Mesendoderm (in vitro differentiated cells): ENCODE results near the gene HID1.

Source experiments
- DNase-seq: peaks from one replicate; pipeline ENCODE4 v3.0.0; 2013
- H2AK5ac ChIP-seq: 2 replicates; pipeline ENCODE4 v1.6.1; 2013; ENCODE audit warnings: low read length, inconsistent platforms
- H2BK120ac ChIP-seq: 2 replicates; pipeline ENCODE4 v1.6.1; 2013; ENCODE audit warnings: low read depth, mild to moderate bottlenecking, low read length, moderate library complexity, mixed read lengths
- H2BK15ac ChIP-seq: replicated peaks from 2 replicates; pipeline ENCODE4 v1.6.1; 2013; ENCODE audit warnings: low read depth, mild to moderate bottlenecking, moderate library complexity
- H2BK5ac ChIP-seq: 2 replicates; pipeline ENCODE4 v1.6.1; 2013; ENCODE audit warnings: low read length, inconsistent platforms
- H3K18ac ChIP-seq: 2 replicates; pipeline ENCODE4 v1.6.1; 2013; ENCODE audit warnings: mild to moderate bottlenecking, low read length, mixed read lengths
- H3K23ac ChIP-seq: one replicate; pipeline ENCODE4 v1.6.1; 2013; ENCODE audit warnings: low read length
- H3K27ac ChIP-seq: 2 replicates; pipeline ENCODE4 v1.5.1; 2013; ENCODE audit warnings: low read depth, mild to moderate bottlenecking, inconsistent platforms, low read length, moderate library complexity
- H3K27me3 ChIP-seq: 2 replicates; pipeline ENCODE4 v1.6.1; 2013; ENCODE audit warnings: low read length, control low read depth, mild to moderate bottlenecking, inconsistent platforms; ENCODE audit not compliant: insufficient read depth, poor library complexity
- H3K36me3 ChIP-seq: 2 replicates; pipeline ENCODE4 v1.6.1; 2013; ENCODE audit warnings: low read length, inconsistent platforms; ENCODE audit not compliant: control insufficient read depth, insufficient read depth
- H3K4ac ChIP-seq: one replicate; pipeline ENCODE4 v1.6.1; 2013; ENCODE audit warnings: low read depth, mild to moderate bottlenecking, low read length, moderate library complexity
- H3K4me1 ChIP-seq: 2 replicates; pipeline ENCODE4 v1.6.1; 2013; ENCODE audit warnings: low read depth, low read length, inconsistent platforms; ENCODE audit not compliant: control insufficient read depth
- H3K4me2 ChIP-seq: 2 replicates; pipeline ENCODE4 v1.6.1; 2013; ENCODE audit warnings: low read length
- H3K4me3 ChIP-seq: 2 replicates; pipeline ENCODE4 v1.5.1; 2013; ENCODE audit warnings: mild to moderate bottlenecking, low read length
- H3K56ac ChIP-seq: one replicate; pipeline ENCODE4 v1.6.1; 2013; ENCODE audit warnings: low read length
- H3K79me1 ChIP-seq: 2 replicates; pipeline ENCODE4 v1.6.1; 2013; ENCODE audit warnings: low read length, inconsistent platforms
- H3K79me2 ChIP-seq: 2 replicates; pipeline ENCODE4 v1.6.1; 2013; ENCODE audit warnings: mild to moderate bottlenecking, low read length; ENCODE audit not compliant: control insufficient read depth, insufficient read depth
- H3K9ac ChIP-seq: 2 replicates; pipeline ENCODE4 v1.6.1; 2013; ENCODE audit warnings: low read length, inconsistent platforms
- H4K5ac ChIP-seq: one replicate; pipeline ENCODE4 v1.6.1; 2013; ENCODE audit warnings: low read length
- H4K8ac ChIP-seq: one replicate; pipeline ENCODE4 v1.6.1; 2013; ENCODE audit warnings: low read depth, mild to moderate bottlenecking, control low read depth, low read length, moderate library complexity
- WGBS: extraction: QIAGEN DNeasy Blood & Tissue Kit; methylation state at CpG from one replicate; pipeline ENCODE4 v1.1.7; 2013; ENCODE audit warnings: low lambda C conversion rate, missing lambda C conversion rate; ENCODE audit not compliant: insufficient coverage; ENCODE audit errors: extremely low coverage; 5-methylcytosine and 5-hydroxymethylcytosine counted together

HID1 gene

DNA sequence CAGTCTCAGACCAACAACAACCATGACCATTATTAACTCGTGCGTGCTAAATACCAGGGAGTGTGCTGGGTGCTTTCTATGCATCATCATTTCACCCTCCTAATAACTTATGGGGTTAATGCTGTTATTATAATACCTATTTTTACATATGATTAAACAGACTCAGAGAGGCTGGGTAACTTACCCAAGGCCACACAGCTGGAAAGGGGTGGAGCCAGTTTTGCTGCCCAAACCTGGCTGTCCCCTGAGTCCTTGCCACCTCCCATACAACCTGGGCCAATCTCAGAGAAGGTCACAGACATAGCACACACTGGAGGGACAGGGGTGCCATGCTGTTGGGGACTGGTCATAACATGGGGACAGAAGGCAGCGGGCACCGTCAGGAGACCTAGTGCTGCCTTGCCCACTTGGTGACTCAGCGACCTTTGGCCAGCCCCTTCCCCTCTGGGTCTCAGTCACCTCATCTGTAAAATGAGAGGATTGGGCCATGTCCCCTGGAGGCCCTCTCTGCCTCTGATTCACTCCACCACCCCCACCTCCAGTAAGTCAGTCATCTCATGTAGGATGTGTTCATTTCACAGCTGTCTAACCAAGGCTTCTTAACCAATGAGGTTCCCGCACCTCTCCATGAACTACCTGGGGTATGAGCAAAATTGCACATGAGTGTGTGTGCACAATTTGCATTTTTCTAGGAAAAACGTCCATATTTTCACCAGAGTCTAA lies 67.7 kb downstream of the HID1 start:
- H2AK5ac ChIP-seq, result no peak overlapping the region
- H3K18ac ChIP-seq, result no peak overlapping the region
- H3K27me3 ChIP-seq, result no peaks in the 10 kb centered on the region
- no CpG with 5 or more reads among the region's 7 CpGs for WGBS
- no peak overlapping the region for H3K56ac ChIP-seq
- no peaks in the 10 kb centered on the region for H3K36me3 ChIP-seq
- no peak overlapping the region for H4K8ac ChIP-seq
- no peaks in the 10 kb centered on the region for H3K79me2 ChIP-seq
- no peak overlapping the region for H3K9ac ChIP-seq
- no peaks in the 10 kb centered on the region for H3K79me1 ChIP-seq
- no peak overlapping the region for H2BK5ac ChIP-seq
- no peaks in the 10 kb centered on the region for H3K4me1 ChIP-seq
- no peak overlapping the region for H3K4me2 ChIP-seq
- H2BK120ac ChIP-seq, result no peak overlapping the region
- no peak overlapping the region for H3K4me3 ChIP-seq
- H3K27ac ChIP-seq, result no peak overlapping the region
- H4K5ac ChIP-seq, result no peak overlapping the region
- DNase-seq, result no peak
- H2BK15ac ChIP-seq, result no peak overlapping the region
- H3K23ac ChIP-seq, result no peak overlapping the region
- H3K4ac ChIP-seq, result no peak overlapping the region

DNA sequence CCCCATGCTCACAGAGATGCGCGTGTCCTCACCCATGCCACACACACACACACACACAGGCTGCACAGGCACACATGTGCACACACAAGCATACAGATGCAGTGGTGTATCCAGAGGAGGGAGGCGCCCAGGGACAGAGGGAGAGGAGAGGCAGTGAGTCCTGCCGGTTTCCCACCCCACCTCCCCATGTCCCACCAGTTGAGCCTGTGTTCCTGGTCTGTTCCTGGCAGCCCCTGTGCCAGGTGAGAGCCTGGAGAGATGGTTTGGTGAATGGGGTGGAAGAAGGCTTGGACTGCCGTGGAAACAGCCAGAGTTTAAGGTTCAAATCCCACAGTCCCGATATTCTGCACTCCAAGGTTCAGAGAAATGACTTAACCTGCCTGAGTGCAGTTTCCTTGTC lies 68.9 kb downstream of the HID1 start:
- H3K4me1 ChIP-seq, result no peaks in the 10 kb centered on the region
- H2BK15ac ChIP-seq, result no peak overlapping the region
- no peaks in the 10 kb centered on the region for H3K79me2 ChIP-seq
- H3K4me2 ChIP-seq, result no peak overlapping the region
- H3K9ac ChIP-seq, result no peak overlapping the region
- WGBS, result no CpG with 5 or more reads among the region's 6 CpGs
- no peak overlapping the region for H3K18ac ChIP-seq
- no peak overlapping the region for H4K5ac ChIP-seq
- no peak overlapping the region for H3K23ac ChIP-seq
- no peak overlapping the region for H3K4me3 ChIP-seq
- no peak overlapping the region for H3K56ac ChIP-seq
- no peaks in the 10 kb centered on the region for H3K79me1 ChIP-seq
- no peaks in the 10 kb centered on the region for H3K36me3 ChIP-seq
- H4K8ac ChIP-seq, result no peak overlapping the region
- no peak overlapping the region for H2BK5ac ChIP-seq
- H2BK120ac ChIP-seq, result no peak overlapping the region
- no peak overlapping the region for H2AK5ac ChIP-seq
- DNase-seq, result no peak
- no peak overlapping the region for H3K27ac ChIP-seq
- H3K27me3 ChIP-seq, result no peaks in the 10 kb centered on the region
- no peak overlapping the region for H3K4ac ChIP-seq

DNA sequence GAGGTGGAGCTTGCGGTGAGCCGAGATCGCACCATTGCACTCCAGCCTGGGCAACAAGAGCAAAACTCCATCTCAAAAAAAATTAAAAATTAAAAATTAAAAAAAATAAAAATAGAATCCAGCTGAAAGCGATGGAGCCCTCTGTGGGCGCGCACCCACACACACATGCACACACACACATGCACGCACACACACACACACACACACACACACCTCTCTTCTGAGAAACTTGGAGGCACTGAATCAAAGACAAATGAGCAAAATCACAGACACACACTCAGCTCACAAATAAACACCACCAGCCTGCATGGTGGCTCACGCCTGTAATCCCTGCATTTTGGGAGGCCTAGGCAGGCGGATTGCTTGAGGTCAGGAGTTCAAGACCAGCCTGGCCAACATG lies 69.5 kb downstream of the HID1 start:
- Histone ChIP-seq H2BK15ac (no peak overlapping the region), H3K9ac (no peak overlapping the region), H3K36me3 (no peaks in the 10 kb centered on the region), H4K5ac (no peak overlapping the region), H2BK120ac (no peak overlapping the region), H3K4ac (no peak overlapping the region), H3K4me3 (no peak overlapping the region), H2BK5ac (no peak overlapping the region), H3K56ac (no peak overlapping the region), H3K27ac (no peak overlapping the region), H3K18ac (no peak overlapping the region), H3K79me2 (no peaks in the 10 kb centered on the region), H3K23ac (no peak overlapping the region), H3K4me1 (no peaks in the 10 kb centered on the region), H3K4me2 (no peak overlapping the region), H4K8ac (no peak overlapping the region), H3K79me1 (no peaks in the 10 kb centered on the region), H2AK5ac (no peak overlapping the region), H3K27me3 (no peaks in the 10 kb centered on the region)
- no CpG with 5 or more reads among the region's 9 CpGs for WGBS
- no peak for DNase-seq

DNA sequence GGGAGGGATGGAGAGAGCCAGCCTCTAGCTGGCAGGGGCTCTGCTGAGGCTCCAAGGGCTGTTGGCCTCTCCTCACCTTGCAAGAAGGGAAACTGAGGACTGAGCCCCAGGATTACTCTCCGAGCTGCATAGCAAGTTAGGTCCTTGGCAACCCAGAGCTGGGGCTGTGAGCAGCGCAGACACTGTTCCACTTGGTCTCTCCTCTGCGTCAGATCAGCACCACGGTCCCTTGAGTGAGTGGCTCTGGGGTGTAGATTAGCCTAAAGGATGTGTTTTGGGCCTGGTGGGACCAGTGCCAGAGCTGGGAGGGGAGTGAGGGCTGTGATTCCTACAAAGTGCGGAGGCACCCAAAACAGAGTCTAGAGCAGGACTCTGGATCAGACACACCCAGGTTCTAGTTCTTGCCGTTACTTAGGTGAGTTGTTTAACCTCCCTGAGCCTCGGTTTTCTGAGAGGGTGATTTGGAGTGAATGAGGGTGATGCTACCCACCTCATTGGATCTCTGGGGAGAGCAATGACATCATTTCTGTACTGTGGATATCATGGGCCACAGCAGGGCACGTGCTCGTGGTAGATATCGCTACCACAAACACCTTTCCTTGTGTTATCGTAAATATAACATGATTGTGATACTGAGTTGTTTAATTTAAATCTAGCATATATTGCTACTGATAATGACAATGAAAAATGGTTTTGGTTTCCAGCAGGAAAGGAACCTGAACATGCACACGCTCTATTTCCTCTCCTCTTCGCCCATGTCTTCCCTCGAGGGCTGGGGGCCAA lies 71.0 kb downstream of the HID1 start:
- no peak overlapping the region for H2BK120ac ChIP-seq
- no peak overlapping the region for H4K5ac ChIP-seq
- no peak overlapping the region for H2BK5ac ChIP-seq
- H3K18ac ChIP-seq, result no peak overlapping the region
- H3K79me2 ChIP-seq, result no peaks in the 10 kb centered on the region
- H3K4me1 ChIP-seq, result no peaks in the 10 kb centered on the region
- H2AK5ac ChIP-seq, result no peak overlapping the region
- H3K79me1 ChIP-seq, result no peaks in the 10 kb centered on the region
- DNase-seq, result no peak
- H3K27ac ChIP-seq, result no peak overlapping the region
- H3K56ac ChIP-seq, result no peak overlapping the region
- no peak overlapping the region for H4K8ac ChIP-seq
- no CpG with 5 or more reads among the region's 14 CpGs for WGBS
- H3K4me2 ChIP-seq, result no peak overlapping the region
- no peak overlapping the region for H3K9ac ChIP-seq
- H3K23ac ChIP-seq, result no peak overlapping the region
- no peak overlapping the region for H3K4me3 ChIP-seq
- no peak overlapping the region for H2BK15ac ChIP-seq
- no peaks in the 10 kb centered on the region for H3K27me3 ChIP-seq
- H3K4ac ChIP-seq, result no peak overlapping the region
- no peaks in the 10 kb centered on the region for H3K36me3 ChIP-seq
